SK-N-SH (cell line): ENCODE data around the gene UBD.

ENCODE experiments used
- ELF1 ChIP-seq: IDR thresholded peaks from 2 replicates; pipeline ENCODE4 v1.4.0; 2012
- SIN3A ChIP-seq: IDR thresholded peaks from 2 replicates; pipeline ENCODE4 v1.6.1; 2012; ENCODE audit warnings: low read depth, mild to moderate bottlenecking, low read length, moderate library complexity, borderline replicate concordance
- TCF12 ChIP-seq: IDR thresholded peaks from 2 replicates; pipeline ENCODE4 v1.4.0; 2012
- TF ChIP-seq, protein P1 (sequence below): fragments of 200-600 bp; sonication (generic); IDR thresholded peaks from 2 replicates; pipeline ENCODE4 v1.6.1; 2017; ENCODE audit warnings: antibody characterized with exemption, mild to moderate bottlenecking, moderate library complexity
- TF ChIP-seq, protein P2 (sequence below): fragments of 150-350 bp; IDR thresholded peaks from 2 replicates; pipeline ENCODE4 v1.6.1; 2017; ENCODE audit warnings: antibody characterized with exemption, low read length, low read depth, borderline replicate concordance
- TF ChIP-seq, protein P3 (sequence below): IDR thresholded peaks from 2 replicates; pipeline ENCODE4 v1.4.0; 2012; ENCODE audit warnings: low read depth
- TF ChIP-seq, protein P4 (sequence below): IDR thresholded peaks from 2 replicates; pipeline ENCODE4 v1.4.0; 2012; ENCODE audit warnings: low read depth, borderline replicate concordance

DNA sequence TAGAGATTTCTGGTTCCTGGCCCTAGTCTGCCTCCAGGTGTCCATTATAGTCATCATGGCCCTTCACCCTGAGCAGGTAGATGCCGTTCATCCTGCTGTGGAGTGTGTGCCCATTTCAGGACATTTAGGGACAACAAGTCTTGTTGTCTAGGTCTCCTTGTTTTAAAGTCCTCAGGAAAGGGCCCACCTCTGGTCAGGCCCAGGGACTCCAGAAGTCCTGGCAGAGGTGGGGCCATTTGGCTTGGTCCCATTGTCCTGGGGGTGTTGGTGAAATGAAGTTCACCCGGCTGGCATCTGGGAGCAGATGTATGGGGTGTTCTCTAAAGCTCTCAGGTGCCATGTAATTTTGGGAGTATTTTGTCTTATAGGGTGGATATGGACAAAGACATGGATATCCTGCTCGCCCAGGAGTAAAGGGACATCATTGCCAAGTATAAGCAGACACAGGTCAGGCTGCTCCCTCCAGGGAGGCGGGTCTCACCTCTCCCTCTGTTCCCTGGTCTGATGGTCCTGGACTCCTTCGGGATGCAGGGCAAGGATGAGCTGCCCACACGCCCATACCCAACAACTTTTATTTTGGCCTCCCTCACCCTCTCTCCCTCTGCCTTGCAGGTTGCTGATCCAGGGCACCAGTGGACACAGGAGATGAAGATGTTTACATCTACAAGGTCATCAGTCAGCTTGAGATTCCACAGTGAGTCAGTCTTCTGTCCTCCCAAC is 40.1 kb downstream of the UBD start:
- TF ChIP-seq, protein P1, sequence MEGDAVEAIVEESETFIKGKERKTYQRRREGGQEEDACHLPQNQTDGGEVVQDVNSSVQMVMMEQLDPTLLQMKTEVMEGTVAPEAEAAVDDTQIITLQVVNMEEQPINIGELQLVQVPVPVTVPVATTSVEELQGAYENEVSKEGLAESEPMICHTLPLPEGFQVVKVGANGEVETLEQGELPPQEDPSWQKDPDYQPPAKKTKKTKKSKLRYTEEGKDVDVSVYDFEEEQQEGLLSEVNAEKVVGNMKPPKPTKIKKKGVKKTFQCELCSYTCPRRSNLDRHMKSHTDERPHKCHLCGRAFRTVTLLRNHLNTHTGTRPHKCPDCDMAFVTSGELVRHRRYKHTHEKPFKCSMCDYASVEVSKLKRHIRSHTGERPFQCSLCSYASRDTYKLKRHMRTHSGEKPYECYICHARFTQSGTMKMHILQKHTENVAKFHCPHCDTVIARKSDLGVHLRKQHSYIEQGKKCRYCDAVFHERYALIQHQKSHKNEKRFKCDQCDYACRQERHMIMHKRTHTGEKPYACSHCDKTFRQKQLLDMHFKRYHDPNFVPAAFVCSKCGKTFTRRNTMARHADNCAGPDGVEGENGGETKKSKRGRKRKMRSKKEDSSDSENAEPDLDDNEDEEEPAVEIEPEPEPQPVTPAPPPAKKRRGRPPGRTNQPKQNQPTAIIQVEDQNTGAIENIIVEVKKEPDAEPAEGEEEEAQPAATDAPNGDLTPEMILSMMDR = no peak
- no peak for TF ChIP-seq SIN3A
- TF ChIP-seq, protein P2, sequence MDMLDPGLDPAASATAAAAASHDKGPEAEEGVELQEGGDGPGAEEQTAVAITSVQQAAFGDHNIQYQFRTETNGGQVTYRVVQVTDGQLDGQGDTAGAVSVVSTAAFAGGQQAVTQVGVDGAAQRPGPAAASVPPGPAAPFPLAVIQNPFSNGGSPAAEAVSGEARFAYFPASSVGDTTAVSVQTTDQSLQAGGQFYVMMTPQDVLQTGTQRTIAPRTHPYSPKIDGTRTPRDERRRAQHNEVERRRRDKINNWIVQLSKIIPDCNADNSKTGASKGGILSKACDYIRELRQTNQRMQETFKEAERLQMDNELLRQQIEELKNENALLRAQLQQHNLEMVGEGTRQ = no peak
- no peak for TF ChIP-seq ELF1
- TF ChIP-seq TCF12 = no peak
- TF ChIP-seq, protein P3, sequence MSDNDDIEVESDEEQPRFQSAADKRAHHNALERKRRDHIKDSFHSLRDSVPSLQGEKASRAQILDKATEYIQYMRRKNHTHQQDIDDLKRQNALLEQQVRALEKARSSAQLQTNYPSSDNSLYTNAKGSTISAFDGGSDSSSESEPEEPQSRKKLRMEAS = no peak
- TF ChIP-seq, protein P4, sequence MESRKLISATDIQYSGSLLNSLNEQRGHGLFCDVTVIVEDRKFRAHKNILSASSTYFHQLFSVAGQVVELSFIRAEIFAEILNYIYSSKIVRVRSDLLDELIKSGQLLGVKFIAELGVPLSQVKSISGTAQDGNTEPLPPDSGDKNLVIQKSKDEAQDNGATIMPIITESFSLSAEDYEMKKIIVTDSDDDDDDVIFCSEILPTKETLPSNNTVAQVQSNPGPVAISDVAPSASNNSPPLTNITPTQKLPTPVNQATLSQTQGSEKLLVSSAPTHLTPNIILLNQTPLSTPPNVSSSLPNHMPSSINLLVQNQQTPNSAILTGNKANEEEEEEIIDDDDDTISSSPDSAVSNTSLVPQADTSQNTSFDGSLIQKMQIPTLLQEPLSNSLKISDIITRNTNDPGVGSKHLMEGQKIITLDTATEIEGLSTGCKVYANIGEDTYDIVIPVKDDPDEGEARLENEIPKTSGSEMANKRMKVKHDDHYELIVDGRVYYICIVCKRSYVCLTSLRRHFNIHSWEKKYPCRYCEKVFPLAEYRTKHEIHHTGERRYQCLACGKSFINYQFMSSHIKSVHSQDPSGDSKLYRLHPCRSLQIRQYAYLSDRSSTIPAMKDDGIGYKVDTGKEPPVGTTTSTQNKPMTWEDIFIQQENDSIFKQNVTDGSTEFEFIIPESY = no peak
